Renal cortical epithelial cell (primary cell): ENCODE measurements around the gene AHCYL2. TPM values are rescaled to one million over a fixed set of nuclear protein-coding genes. Genes with fewer than 3 reads are reported as not detected.
"Not testable (repeated sequence)": the region's sequence is repeated elsewhere in the genome, so short reads cannot be mapped to it uniquely, and the experiment has no call there.

Source experiments
- DNase-seq: peaks from one replicate; pipeline ENCODE4 v3.0.0-alpha.2; 2011; ENCODE audit warnings: low read depth
- total RNA-seq: library from RNA; depleted of rRNA; stranded (reverse); fragments of >200 nt; gene quantifications from 2 replicates; pipeline ENCODE4 v1.2.3, GENCODE V29; 2014

Gene AHCYL2
- total RNA-seq, 1 donor from 2014 or later, result 34.3 TPM

DNA sequence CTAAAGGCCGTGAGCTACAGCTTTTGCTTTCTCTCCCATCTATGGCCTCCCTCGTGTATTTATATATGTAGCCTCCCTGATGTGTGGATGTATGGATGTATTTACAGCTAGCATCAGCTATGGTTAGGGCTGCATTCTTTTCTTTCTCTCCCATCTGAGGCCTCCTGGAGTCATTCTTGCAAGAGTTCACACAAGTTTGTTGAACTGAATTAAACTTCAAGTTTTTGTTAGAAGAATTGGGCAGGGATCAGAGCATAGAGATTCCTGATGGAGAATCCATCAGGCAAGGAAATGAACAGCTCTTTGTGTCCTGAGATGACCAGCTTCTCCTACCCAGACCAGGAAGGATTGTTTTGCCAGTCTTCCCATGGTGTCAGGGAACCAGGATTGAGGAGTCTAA is 60.3 kb downstream of the AHCYL2 start:
- no peak for DNase-seq

DNA sequence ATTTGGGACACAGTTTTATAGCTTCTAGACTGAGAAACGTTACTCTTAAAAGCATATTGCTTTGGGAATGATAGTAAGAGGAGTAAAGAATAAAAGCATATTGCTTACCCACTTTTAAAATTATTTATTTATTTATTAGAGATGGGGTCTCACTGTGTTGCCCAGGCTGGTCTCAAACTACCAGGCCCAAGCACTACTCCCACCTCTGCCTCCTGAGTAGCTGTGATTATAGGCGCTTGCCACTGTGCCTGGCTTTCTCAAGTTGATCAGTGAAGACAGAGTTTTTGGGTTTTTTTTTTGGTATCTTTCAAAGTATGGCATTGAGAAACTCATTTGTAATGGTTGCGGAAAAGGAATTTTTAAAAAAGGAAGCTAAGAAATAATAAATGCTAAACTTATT is 68.0 kb downstream of the AHCYL2 start:
- no peak for DNase-seq

- DNase-seq, result peak; percentile 83
Measured at GRCh38 chr7:129295015-129295423, 70.2 kb downstream of the AHCYL2 start.

DNA sequence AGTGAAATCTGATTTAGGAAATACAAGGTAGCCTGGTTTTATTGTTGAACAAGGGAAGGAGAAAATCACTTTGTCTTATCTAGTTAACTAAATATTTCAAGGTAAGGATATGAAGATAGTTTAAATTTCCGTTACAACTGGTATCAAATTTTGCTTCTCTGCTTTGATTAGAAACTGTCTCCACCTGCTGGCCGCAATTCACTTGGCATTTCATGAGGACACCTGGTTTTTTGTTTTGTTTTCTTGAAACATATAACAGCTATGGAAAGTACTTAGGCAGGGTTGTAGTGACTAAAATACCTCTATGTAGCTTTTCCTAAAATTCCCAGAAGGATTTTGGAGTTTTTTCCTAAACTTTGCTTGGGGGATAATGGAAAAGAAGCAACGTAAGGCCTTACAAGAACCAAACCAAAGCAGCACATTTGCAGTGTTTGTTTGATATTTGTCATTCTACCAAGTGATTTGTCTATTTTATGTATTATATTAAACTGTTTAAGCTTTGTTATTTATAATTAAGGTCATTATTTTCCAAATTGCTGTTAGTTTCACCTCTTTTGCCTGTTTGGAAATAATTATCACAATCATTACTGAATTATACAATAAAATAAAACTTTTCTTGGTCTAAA is 73.6 kb downstream of the AHCYL2 start:
- DNase-seq, result peak; percentile 51

DNA sequence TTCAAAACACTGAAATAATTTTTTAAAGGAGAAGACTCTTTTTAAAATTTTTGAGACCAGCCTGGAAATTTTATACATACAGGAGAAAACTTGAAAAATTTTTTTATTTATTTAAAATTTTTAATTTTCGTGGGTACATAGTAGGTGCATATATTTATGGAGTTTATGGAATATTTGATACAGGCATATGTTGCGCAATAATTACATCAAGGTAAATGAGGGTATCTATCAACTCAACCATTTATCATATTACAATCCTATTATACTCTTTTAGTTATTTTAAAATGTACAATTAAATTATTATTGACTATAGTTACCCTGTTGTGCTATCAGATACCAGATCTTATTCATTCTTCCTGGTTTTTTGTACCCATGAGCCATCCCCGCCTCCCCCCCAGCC is 75.1 kb downstream of the AHCYL2 start:
- no peak for DNase-seq

- DNase-seq, result not testable (repeated sequence)
Measured at GRCh38 chr7:129300299-129300698, 75.5 kb downstream of the AHCYL2 start.

GRCh38 chr7:129307592-129307991 is 82.8 kb downstream of the AHCYL2 start:
- peak; percentile 41 for DNase-seq

- peak; percentile 78 for DNase-seq
Measured at GRCh38 chr7:129308047-129308446, 83.2 kb downstream of the AHCYL2 start.

DNA sequence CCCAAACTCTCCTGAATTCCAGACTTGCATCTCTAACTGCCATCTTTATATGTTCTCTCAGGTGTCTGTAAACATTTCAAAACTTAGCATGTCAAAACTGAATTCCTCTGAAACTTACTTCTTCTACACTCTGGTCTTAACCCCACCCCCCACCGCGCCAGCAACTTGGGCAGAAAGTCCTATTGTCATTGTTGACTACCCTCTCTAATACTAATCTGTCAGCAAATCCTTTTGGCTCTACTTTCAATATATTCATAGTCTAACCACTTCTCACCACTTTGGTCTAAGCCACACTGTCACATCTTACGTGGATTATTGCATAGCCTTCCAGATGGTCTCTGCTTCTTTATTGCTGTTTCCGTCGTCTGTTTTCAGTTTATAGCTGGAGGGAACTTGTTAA is 86.6 kb downstream of the AHCYL2 start:
- no peak for DNase-seq

DNA sequence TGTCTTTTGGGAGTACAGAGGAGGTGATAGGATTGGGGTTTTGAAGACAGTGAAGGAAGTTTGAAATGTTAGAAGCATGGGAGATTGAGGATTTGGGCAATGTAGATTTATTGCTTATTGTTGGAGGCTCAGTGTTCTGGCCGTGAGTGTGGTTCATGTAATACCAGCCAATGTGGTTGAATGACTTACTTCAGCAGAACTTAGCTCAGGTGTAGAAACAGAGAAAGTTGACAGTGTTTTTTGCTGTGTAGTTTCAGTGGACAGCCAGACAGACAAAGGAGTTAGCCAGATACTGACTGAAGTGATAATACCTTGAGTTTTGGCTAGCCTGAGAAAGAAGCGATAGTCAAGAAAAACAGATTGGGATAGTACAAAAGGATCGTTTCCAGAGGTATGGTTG is 88.5 kb downstream of the AHCYL2 start:
- DNase-seq, result no peak

DNA sequence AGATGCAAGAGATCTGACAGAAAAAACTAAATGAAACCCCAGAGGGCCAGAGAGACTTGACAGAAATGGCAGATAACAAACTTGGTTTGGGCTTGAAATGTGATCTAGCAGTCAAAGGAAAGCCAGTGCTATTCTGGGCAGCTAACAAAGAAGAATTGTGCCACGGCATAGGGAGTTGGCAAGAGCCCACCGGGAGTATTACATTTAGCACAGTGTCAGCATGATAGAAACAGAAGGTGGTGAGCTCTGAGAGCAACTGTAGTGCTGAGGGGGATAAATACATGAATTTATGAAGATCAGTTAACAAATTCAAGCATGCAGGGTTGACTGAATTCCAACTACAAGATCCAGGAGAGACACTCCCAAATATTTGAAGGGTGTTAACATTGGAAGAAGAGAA is 91.1 kb downstream of the AHCYL2 start:
- DNase-seq, result no peak

GRCh38 chr7:129317450-129317849 is 92.6 kb downstream of the AHCYL2 start:
- no peak for DNase-seq

GRCh38 chr7:129327076-129327475 is 102.2 kb downstream of the AHCYL2 start:
- DNase-seq, result no peak

DNA sequence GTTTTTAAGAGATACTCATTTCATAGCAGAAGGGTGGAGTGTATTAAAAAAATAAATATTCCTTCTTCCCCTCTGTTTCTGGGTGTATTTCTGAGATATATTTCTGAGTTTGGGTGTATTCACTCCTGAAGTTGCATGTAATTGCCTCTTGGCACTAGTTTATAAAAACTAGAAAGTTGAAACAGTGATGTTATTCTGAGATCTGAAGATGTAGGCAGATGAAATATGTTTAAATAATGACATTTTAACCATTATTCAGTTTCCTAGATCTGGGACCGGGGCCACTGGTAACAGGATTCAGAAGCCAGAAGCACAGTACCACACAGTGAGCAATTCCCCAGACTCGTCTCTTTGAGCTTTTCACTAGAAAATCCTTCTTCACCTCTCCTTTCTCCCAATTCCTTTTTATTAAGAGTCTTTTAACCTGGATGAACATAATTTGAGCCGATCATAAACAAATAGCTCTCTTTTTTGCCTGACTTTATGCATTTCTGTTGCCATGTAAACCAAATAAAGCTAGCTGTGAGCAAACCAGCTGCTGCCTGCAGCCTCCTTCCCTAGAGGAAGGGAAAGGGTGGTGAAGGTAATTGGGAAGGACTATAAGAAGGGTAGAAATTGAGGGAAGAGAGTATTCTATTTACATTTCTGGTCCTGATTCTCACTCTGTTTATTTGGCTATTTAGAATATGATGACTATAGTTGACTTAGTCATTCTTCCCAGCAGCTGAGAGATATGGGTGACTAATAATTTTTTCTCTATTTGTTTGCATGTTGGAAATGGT is 107.6 kb downstream of the AHCYL2 start:
- DNase-seq, result peak; percentile 8

DNA sequence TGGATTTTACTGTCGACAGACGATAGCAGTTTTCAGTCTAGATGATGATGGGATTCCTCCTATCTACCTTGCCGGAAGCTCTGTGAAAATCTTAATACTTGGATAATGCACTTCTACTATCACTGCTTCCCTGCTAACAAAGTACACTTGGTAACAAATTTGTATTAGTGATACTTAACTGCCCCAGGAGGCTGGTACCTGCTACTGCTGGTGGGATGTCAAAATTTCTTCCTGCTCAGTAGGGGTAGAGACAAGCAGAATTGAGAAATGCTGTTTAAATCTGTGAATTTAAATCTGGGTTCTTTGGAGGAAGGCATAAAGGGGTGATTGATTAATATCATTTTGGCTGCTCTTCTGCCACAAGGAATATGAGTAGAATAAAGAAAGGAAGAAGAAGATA is 109.6 kb downstream of the AHCYL2 start:
- DNase-seq, result no peak

DNA sequence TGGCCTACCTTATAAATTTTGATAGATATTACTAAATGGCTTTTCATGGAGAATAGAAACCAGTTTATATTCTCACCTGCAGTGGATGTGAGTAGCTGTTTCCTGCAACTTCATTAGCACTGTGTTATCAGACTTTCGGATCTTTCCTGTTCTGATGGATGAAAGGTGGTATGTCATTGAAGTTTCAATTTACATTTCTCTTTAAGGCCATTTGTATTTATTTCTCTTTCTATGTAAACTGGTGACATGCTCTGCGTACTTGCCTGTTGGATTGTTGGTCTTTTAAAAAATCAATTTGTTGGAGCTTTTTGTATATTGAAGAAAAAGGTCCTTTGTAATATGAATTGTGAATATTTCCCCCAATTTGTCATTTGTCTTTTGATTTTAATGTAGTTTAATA is 113.6 kb downstream of the AHCYL2 start:
- no peak for DNase-seq

DNA sequence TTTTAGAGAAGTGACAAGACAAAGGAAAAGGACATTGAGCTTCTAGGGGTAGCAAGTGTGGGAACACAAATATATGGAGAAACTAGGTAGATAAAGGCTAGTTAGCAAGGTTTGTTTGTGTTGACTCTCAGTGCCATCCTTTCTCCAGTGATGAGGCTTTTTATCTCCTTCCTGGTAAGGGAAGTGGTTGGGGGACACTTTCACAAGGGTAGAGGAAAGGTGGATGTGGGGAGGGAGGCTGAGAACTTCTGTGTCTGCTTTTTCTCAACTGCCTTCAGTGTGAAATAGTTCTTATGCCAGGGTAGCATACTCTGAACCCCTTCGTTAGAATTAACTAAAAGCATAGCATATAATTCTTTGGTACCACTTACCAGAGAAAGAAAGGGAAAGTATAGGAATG is 116.4 kb downstream of the AHCYL2 start:
- DNase-seq, result no peak

- peak; percentile 15 for DNase-seq
Measured at GRCh38 chr7:129341816-129342806, 117.3 kb downstream of the AHCYL2 start.

GRCh38 chr7:129343099-129343700 is 118.4 kb downstream of the AHCYL2 start:
- DNase-seq, result peak; percentile 51

GRCh38 chr7:129347330-129347729 is 122.5 kb downstream of the AHCYL2 start:
- DNase-seq, result no peak

DNA sequence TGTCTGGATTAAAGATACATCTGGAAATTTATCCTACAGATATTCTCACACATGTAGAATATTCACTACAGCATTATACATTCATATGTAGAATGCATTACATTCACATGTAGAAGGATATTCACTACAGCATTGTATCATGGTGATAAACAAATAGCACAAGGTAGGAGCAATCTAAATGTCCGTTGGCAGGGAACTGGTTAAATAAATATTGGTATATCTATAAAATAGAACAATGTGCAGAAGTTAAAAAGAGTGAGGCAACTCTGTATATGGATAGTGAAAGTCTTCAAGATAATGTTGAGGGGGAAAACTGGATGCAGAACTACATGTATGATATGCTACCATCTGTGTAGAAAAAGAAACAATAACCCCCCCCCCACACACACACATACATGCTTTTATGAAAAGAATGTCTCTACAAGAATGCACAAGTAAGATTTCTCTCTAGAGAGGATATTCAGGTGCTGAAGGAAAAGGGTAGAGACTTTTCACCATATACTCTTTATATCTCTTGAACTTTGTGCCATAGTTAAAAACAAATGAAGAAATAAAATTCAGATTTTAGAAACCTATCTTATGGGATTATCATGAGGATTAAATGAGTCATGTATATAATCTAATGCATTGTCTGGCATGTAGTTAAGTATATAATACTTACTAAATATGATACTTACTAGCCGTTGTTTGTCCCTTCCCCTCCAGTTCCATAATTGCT is 123.4 kb downstream of the AHCYL2 start:
- DNase-seq, result no peak
